Neuronal stem cell (in vitro differentiated cells): ENCODE measurements around the gene RAN. TPM values are rescaled to one million over a fixed set of nuclear protein-coding genes. Genes with fewer than 3 reads are reported as not detected.

ENCODE experiments used
- DNase-seq: peaks from one replicate; pipeline ENCODE4 v3.0.0-alpha.2; 2013; ENCODE audit warnings: low spot score
- H2AFZ ChIP-seq: one replicate; pipeline ENCODE4 v1.6.1; 2013; ENCODE audit warnings: mild to moderate bottlenecking, low read length, inconsistent platforms
- H2AK5ac ChIP-seq: 2 replicates; pipeline ENCODE4 v1.6.1; 2013; ENCODE audit warnings: low read depth, mild to moderate bottlenecking, inconsistent platforms, low read length, moderate library complexity, mixed read lengths
- H2BK120ac ChIP-seq: 2 replicates; pipeline ENCODE4 v1.6.1; 2013; ENCODE audit warnings: low read depth, mild to moderate bottlenecking, inconsistent platforms, low read length, moderate library complexity, mixed read lengths
- H2BK12ac ChIP-seq: one replicate; pipeline ENCODE4 v1.6.1; 2013; ENCODE audit warnings: low read length, inconsistent platforms
- H2BK15ac ChIP-seq: 2 replicates; pipeline ENCODE4 v1.6.1; 2013; ENCODE audit warnings: mild to moderate bottlenecking, low read length, inconsistent platforms, mixed read lengths
- H2BK5ac ChIP-seq: one replicate; pipeline ENCODE4 v1.6.1; 2013; ENCODE audit warnings: inconsistent platforms, mild to moderate bottlenecking, low read length, moderate library complexity
- H3K14ac ChIP-seq: one replicate; pipeline ENCODE4 v1.6.1; 2013; ENCODE audit warnings: low read length, inconsistent platforms
- H3K18ac ChIP-seq: 2 replicates; pipeline ENCODE4 v1.6.1; 2013; ENCODE audit warnings: low read length, inconsistent platforms
- H3K23ac ChIP-seq: 2 replicates; pipeline ENCODE4 v1.6.1; 2013; ENCODE audit warnings: low read depth, mild to moderate bottlenecking, mixed read lengths, low read length, inconsistent platforms; ENCODE audit not compliant: poor library complexity
- H3K27ac ChIP-seq: replicated peaks from 3 replicates; pipeline ENCODE4 v1.5.1; 2013; ENCODE audit warnings: low read length, inconsistent platforms
- H3K27me3 ChIP-seq, 3 experiments: 2 replicates each; pipeline ENCODE4 v1.6.1; 2013; ENCODE audit warnings: low read length in 3 of 3, mild to moderate bottlenecking in 2 of 3, inconsistent platforms in 1 of 3, low read depth in 1 of 3, mixed read lengths in 1 of 3, moderate library complexity in 1 of 3; ENCODE audit not compliant: control insufficient read depth in 3 of 3, insufficient read depth in 3 of 3
- H3K36me3 ChIP-seq, 2 donors: replicated peaks in 1 of 2; 2 replicates each; pipeline ENCODE4 v1.6.1; 2013; ENCODE audit warnings: low read length in 2 of 2; ENCODE audit not compliant: control insufficient read depth in 2 of 2, insufficient read depth in 2 of 2
- H3K4ac ChIP-seq: 2 replicates; pipeline ENCODE4 v1.6.1; 2013; ENCODE audit warnings: inconsistent platforms, mild to moderate bottlenecking, low read length, moderate library complexity
- H3K4me1 ChIP-seq, 2 donors: 1 replicate in 1 of 2; 2 replicates in 1 of 2; pipeline ENCODE4 v1.6.1; 2013; ENCODE audit warnings: low read length in 2 of 2, low read depth in 1 of 2; ENCODE audit not compliant: control insufficient read depth in 2 of 2, insufficient read depth in 1 of 2
- H3K4me2 ChIP-seq: one replicate; pipeline ENCODE4 v1.6.1; 2013; ENCODE audit warnings: mild to moderate bottlenecking, low read length, inconsistent platforms; ENCODE audit not compliant: insufficient read depth, poor library complexity, severe bottlenecking
- H3K4me3 ChIP-seq, 2 donors: 2 replicates each; pipeline ENCODE4 v1.5.1; 2013; ENCODE audit warnings: low read length in 2 of 2, mild to moderate bottlenecking in 2 of 2, inconsistent platforms in 1 of 2, moderate library complexity in 1 of 2
- H3K79me1 ChIP-seq: one replicate; pipeline ENCODE4 v1.6.1; 2013; ENCODE audit warnings: low read depth, mild to moderate bottlenecking, inconsistent platforms, low read length, moderate library complexity
- H3K9ac ChIP-seq: one replicate; pipeline ENCODE4 v1.6.1; 2013; ENCODE audit warnings: mild to moderate bottlenecking, low read depth, low read length, inconsistent platforms; ENCODE audit not compliant: poor library complexity
- H3K9me3 ChIP-seq, 2 donors: replicated peaks in 1 of 2; 2 replicates each; pipeline versions ENCODE3 to v1.6.1; 2013; ENCODE audit warnings: low read length in 2 of 2, mild to moderate bottlenecking in 2 of 2, inconsistent platforms in 1 of 2, low read depth in 1 of 2, mixed read lengths in 1 of 2, moderate library complexity in 1 of 2; ENCODE audit not compliant: control insufficient read depth in 2 of 2, insufficient read depth in 1 of 2
- H4K8ac ChIP-seq: one replicate; pipeline ENCODE4 v1.6.1; 2013; ENCODE audit warnings: low read depth, mild to moderate bottlenecking, inconsistent platforms, low read length, moderate library complexity
- H4K91ac ChIP-seq: one replicate; pipeline ENCODE4 v1.6.1; 2013; ENCODE audit warnings: low read length, low read depth, mild to moderate bottlenecking, inconsistent platforms; ENCODE audit not compliant: poor library complexity
- WGBS, 2 donors: extraction: QIAGEN DNeasy Blood & Tissue Kit; methylation state at CpG; one replicate each; pipeline ENCODE4 v1.1.7; 2013; ENCODE audit warnings: missing lambda C conversion rate in 2 of 2, mixed read lengths in 1 of 2; ENCODE audit not compliant: insufficient read length in 2 of 2, insufficient replicate concordance in 1 of 2; ENCODE audit errors: extremely low coverage in 2 of 2; 5-methylcytosine and 5-hydroxymethylcytosine counted together
- polyA plus RNA-seq, 2 experiments: library from polyadenylated mRNA; stranded (reverse); fragments of 200-250 nt; gene quantifications; one replicate each; pipeline ENCODE4 v1.2.3, GENCODE V29; 2013

Gene RAN
- polyA plus RNA-seq (2013, experiment 1 of 2), result 728 TPM
- polyA plus RNA-seq (2013, experiment 2 of 2), result 721 TPM

GRCh38 chr12:130871286-130872178, at the start of gene RAN:
Gene RAN (plus strand): TSS chr12:130872066. CDS start chr12:130872594, 528 bp downstream.
- peaks cover 1 to 14% of the 10 kb centered on the region in 2 donors for H3K4me1 ChIP-seq
- H3K9me3 ChIP-seq, result no peaks in the 10 kb centered on the region
- peak within 1 kb of the TSS; percentile 99 for H2AFZ ChIP-seq
- no peak within 1 kb of the TSS for H4K8ac ChIP-seq
- no peak within 1 kb of the TSS for H2BK12ac ChIP-seq
- no CpG with 5 or more reads among the region's 118 CpGs for WGBS, 2 donors
- H2BK120ac ChIP-seq, result no peak within 1 kb of the TSS
- H3K36me3 ChIP-seq, result peaks cover 24 to 41% of the 10 kb centered on the region in 2 donors
- H3K4me2 ChIP-seq, result peak within 1 kb of the TSS; percentile 83
- peak within 1 kb of the TSS; percentile 70 to 99 for H3K4me3 ChIP-seq
- H3K27me3 ChIP-seq, result no peaks in the 10 kb centered on the region
- peak within 1 kb of the TSS; percentile 99 for H2AK5ac ChIP-seq
- peak within 1 kb of the TSS; percentile 93 for H2BK5ac ChIP-seq
- H3K79me1 ChIP-seq, result peaks cover 2% of the 10 kb centered on the region
- H4K91ac ChIP-seq, result peak within 1 kb of the TSS; percentile 99
- peak within 1 kb of the TSS; percentile 98 for H3K23ac ChIP-seq
- H3K27ac ChIP-seq, result peak within 1 kb of the TSS; percentile 72
- H3K4ac ChIP-seq, result peak within 1 kb of the TSS; percentile 66
- peak within 1 kb of the TSS; percentile 89 for H3K9ac ChIP-seq
- peak within 1 kb of the TSS; percentile 98 for H3K18ac ChIP-seq
- no peak within 1 kb of the TSS for H2BK15ac ChIP-seq
- peak within 1 kb of the TSS; percentile 82 for H3K14ac ChIP-seq
- peak; percentile 84 for DNase-seq

- H3K9ac ChIP-seq, result no peak overlapping the region
- H4K91ac ChIP-seq, result no peak overlapping the region
- H2BK120ac ChIP-seq, result no peak overlapping the region
- no peak overlapping the region for H3K4ac ChIP-seq
- no peak overlapping the region for H2BK15ac ChIP-seq
- no peak overlapping the region for H4K8ac ChIP-seq
- no peak overlapping the region for H2AFZ ChIP-seq
- no peaks in the 10 kb centered on the region for H3K9me3 ChIP-seq
- peak overlapping the region; percentile 24 for H3K18ac ChIP-seq
- H2BK12ac ChIP-seq, result no peak overlapping the region
- WGBS, 2 donors, result no CpG with 5 or more reads among the region's 6 CpGs
- H3K36me3 ChIP-seq, result peaks cover 3 to 49% of the 10 kb centered on the region in 2 donors
- H3K14ac ChIP-seq, result no peak overlapping the region
- H2AK5ac ChIP-seq, result peak overlapping the region; percentile 53
- peaks cover 4% of the 10 kb centered on the region for H3K79me1 ChIP-seq
- H3K27me3 ChIP-seq, result no peaks in the 10 kb centered on the region
- H2BK5ac ChIP-seq, result no peak overlapping the region
- DNase-seq, result no peak
- peak overlapping the region in 1 of 2 donors; percentile 38 for H3K4me3 ChIP-seq
- H3K4me2 ChIP-seq, result no peak overlapping the region
- peaks cover 0 to 10% of the 10 kb centered on the region in 2 donors for H3K4me1 ChIP-seq
- H3K27ac ChIP-seq, result no peak overlapping the region
- H3K23ac ChIP-seq, result no peak overlapping the region
These were observed 46.1 kb upstream of the RAN start for GRCh38 chr12:130825771-130826150.

- Histone ChIP-seq H2AFZ (no peak overlapping the region), H3K27ac (no peak overlapping the region), H3K36me3 (peaks cover 3 to 44% of the 10 kb centered on the region in 2 donors), H2BK15ac (no peak overlapping the region), H3K79me1 (peaks cover 4% of the 10 kb centered on the region), H3K4me1 (peaks cover 0 to 10% of the 10 kb centered on the region in 2 donors), H2BK120ac (no peak overlapping the region), H4K91ac (no peak overlapping the region), H2BK5ac (no peak overlapping the region), H3K27me3 (no peaks in the 10 kb centered on the region), H2AK5ac (peak overlapping the region; percentile 53), H3K9ac (no peak overlapping the region), H3K9me3 (no peaks in the 10 kb centered on the region), H3K23ac (no peak overlapping the region), H3K4me3 (peak overlapping the region in 1 of 2 donors; percentile 38), H3K18ac (peak overlapping the region; percentile 24), H3K4me2 (no peak overlapping the region), H4K8ac (peak overlapping the region; percentile 50), H2BK12ac (no peak overlapping the region), H3K14ac (peak overlapping the region; percentile 40), H3K4ac (no peak overlapping the region)
- no peak for DNase-seq
- 100% methylated on average over 1 of the region's 21 CpGs; no CpG with 5 or more reads in 1 of the 2 donors for WGBS, 2 donors
These were observed 45.6 kb upstream of the RAN start for GRCh38 chr12:130826151-130826801.

GRCh38 chr12:130827432-130827831, 44.4 kb upstream of the RAN start:
- Histone ChIP-seq H3K4me2 (no peak overlapping the region), H2AFZ (no peak overlapping the region), H3K9ac (no peak overlapping the region), H3K27me3 (no peaks in the 10 kb centered on the region), H3K14ac (no peak overlapping the region), H3K36me3 (peaks cover 3 to 35% of the 10 kb centered on the region in 2 donors), H2BK120ac (no peak overlapping the region), H3K4me3 (no peak overlapping the region), H2AK5ac (no peak overlapping the region), H3K79me1 (peaks cover 7% of the 10 kb centered on the region), H4K91ac (no peak overlapping the region), H3K27ac (no peak overlapping the region), H3K4ac (no peak overlapping the region), H2BK12ac (no peak overlapping the region), H3K18ac (no peak overlapping the region), H2BK5ac (no peak overlapping the region), H3K4me1 (peaks cover 0 to 10% of the 10 kb centered on the region in 2 donors), H4K8ac (no peak overlapping the region), H2BK15ac (no peak overlapping the region), H3K9me3 (no peaks in the 10 kb centered on the region), H3K23ac (no peak overlapping the region)
- DNase-seq, result no peak
- WGBS, 2 donors, result no CpG with 5 or more reads among the region's 3 CpGs
